GM19099 (cell line): ENCODE data around the gene ZNF554.

ENCODE experiments used
- POLR2A ChIP-seq: IDR thresholded peaks from 3 replicates; pipeline ENCODE4 v1.6.1; 2011; ENCODE audit warnings: low read depth; ENCODE audit not compliant: insufficient read length; ENCODE audit errors: extremely low read depth

Gene ZNF554

DNA sequence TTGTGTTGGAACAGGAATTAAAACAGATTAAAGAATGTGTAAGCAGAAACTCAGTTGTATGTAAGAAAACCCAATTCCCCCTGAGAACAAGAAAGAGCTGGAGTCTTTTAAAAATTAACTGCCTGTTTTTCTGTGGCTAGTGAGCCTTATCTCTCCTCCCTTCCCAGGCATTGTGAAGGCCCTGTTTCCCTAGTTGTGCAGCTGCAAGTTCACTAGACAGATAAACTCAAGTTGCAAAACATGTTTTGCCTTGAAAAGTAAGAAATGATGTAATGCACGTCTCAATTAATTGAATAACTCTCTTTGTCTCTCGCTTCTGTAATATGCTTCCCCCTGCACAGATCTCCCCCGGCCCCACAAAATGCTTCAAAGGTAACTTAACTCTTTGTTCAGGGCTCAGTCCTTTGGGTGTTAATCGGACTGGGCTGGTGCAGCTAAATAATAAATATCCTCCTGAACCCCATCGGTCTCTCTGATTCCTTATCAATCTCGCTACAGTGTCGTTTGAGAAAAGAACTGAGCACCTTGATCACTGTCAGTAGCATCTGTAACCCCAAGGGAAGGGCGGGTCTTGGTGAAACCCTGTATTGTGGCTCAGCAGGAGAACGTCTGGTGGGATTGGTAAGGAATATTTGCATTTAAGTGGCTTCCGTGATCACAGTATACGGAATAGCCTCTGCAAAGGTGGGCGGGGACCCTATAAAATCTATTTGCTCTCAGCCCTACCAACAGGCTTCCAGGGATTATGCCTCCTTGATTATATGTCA is 45.8 kb downstream of the ZNF554 start:
- no peak for TF ChIP-seq POLR2A

DNA sequence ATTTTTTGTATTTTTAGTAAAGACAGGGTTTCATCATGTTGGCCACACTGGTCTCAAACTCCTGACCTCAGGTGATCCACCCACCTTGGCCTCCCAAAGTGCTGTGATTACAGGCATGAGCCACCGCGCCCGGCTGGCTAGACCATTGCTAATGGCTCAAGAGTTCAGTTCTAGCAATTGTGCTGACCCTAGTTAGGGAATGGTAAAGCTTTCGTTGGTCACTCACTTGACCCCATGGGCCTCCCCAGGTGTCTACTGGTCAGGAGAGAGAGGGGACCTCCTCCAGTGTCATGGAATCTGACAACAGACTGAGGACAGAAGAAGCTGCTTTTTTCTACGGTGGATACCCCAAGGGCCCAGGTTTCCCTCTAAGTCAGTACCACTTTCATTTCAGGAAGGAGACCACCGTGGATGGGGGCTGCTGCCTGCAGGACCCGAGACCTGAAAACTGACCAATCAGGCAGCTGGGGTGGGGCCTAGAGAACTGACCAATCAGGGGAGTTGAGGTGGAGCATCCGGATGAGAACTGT is 46.9 kb downstream of the ZNF554 start:
- TF ChIP-seq POLR2A, result no peak

DNA sequence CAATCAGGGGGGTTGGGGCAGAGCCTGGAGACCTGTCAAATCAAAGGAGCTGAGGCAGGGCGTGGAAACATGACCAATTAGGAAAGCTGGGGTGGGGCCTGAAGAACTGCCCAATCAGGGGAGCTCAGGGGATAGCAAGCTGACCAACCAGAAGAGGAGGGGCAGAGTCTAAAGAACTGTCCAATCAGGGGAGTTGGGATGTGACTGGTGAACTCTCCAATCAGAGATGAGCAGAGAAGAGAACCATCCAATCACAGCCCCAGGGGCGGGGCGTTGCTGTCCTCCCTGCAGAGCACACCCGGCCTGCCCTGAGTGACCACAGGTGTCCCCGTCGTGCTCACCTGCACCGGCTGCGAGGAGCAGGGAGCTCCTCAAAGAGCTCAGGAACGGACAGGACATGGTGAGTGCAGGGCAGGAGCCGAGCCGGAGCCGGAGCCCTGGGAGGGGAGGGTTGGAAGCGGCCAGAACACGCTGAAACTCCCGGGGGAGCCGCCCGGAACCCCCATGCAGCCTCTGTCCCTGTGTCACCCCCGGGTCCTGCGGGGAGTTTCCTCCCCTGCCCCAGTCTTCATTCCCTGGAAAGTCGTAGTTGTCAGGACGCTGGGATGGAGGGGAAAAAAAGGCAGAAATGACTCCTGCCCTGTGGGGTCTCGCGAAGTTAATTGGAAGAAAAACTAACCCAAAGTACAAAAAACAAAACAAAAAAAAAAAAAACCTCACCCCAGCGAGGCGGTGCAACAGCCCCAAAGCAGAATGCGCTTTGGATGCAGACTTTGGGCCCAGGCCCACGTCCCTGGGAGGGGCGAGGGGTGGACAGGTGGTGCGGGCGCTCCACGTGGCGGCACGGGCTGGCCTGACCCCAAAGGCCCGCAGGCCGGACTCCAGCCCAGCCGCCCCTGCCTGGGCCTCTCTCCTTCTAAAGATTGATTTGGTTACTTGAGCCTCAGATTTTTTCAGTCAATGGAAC is 47.6 kb downstream of the ZNF554 start, which contains the start of gene ZNF556:
Gene ZNF556, plus strand, starts transcription at position 311 of the 967 bp plus-strand sequence. Its CDS starts 87 bp downstream, at position 398.
- TF ChIP-seq POLR2A, result no peak

DNA sequence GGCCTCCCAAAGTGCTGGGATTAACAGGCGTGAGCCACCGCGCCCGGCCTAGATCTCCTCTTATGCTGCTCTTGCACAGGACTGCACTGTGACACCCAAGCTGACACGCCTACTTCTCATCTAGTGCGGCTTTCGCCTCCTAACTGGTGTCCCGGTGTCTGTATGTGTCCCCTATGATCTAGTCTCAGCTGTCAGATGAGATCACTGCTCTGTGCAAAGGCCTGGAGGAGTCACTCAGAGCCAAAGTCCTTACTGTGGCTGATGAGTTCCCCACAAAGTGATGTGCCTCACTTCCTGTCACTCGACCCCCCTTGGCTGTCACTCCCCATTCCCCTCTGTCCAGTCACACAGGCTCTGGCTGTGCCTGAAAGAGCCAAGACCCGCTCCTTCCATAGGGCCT is 50.0 kb downstream of the ZNF554 start:
- TF ChIP-seq POLR2A, result no peak

DNA sequence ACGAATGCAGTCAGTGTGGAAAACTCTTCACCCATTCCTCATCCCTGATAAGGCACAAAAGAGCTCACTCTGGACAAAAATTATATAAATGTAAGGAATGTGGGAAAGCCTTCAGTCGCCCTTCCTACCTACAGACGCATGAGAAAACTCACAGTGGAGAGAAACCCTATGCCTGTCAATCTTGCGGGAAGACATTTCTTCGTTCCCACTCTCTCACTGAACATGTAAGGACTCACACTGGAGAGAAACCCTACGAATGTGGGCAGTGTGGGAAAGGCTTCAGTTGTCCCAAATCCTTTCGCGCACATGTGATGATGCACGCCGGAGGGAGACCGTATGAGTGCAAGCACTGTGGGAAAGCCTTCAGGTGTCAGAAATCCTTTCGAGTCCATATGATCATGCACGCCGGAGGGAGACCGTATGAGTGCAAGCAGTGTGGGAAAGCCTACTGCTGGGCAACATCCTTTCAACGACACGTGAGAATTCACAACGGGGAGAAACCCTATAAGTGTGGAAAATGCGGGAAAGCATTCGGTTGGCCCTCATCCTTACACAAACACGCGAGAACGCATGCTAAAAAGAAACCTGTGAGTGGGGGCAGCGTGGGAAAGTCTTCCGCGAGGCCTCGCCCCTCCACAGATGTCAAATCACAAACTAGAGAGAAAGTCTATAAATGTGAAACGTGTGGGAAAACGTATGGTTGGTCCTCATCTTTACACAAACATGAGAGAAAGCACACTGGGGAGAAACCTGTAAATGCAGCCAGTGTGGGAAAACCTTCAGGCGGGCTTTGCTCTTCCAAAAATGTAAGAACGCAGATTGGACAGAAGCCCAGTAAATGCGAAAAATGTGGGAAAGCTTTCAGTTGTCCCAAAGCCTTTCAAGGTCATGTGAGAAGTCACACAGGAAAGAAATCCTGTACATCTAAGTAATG is 58.0 kb downstream of the ZNF554 start:
- TF ChIP-seq POLR2A, result no peak

DNA sequence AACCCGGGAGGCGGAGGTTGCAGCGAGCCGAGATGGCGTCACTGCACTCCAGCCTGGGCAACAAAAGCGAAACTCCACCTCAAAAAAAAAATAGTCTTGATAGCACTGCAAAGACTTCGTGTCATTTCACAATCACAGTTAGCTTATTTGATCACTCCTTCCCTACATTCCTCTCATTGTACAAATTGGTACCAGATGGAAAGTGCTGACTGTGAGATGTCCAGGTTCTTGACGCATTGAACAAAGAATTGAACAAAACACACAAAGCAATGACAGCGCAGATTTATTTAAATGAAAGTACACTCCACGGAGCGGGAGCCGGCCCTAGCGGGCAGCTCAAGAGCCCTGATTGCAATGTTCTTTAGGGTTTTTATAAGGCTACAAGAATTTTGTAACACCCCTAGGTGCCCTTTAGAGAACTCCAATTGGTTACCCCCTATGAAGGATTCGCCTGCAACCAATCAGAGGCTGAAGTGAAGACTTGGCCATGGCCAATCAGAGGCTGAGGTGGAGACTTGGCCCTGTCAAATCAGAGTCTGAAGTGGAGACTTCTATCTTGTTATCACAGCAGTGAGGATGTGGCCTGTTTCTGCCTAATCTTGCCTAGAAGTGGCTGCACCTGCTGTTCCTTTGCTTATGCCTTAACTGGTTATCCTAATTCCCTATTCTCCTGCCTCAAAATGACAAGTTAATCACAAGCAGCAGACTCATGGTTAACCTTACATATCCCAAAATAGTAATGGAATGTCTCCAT is 64.2 kb downstream of the ZNF554 start:
- TF ChIP-seq POLR2A, result no peak

DNA sequence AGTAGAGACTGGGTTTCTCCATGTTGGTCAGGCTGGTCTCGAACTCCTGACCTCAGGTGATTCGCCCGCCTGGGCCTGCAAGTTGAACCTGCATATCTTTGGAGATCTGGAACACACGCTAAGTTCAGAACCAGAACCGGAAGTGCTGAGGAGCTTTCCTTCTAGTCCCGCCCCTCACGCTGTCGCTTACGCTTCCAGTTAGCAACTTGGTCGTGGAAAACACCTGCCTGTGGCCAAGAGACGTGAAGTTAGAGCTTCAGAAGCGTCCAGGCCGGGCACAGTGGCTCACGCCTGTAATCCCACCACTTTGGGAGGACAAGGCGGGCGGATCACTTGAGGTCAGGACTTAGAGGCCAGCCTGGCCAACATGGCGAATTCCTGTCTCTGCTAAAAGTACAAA is 66.1 kb downstream of the ZNF554 start:
- no peak for TF ChIP-seq POLR2A
